Right hindlimb (tissue), 1 donor: ENCODE data around the gene UBE2L3.
"Not testable (repeated sequence)": the region's sequence is repeated elsewhere in the genome, so short reads cannot be mapped to it uniquely, and the experiment has no call there.

Source experiments
- DNase-seq: peaks from one replicate; pipeline ENCODE4 v3.0.0-alpha.2; 2018

UBE2L3 gene

DNA sequence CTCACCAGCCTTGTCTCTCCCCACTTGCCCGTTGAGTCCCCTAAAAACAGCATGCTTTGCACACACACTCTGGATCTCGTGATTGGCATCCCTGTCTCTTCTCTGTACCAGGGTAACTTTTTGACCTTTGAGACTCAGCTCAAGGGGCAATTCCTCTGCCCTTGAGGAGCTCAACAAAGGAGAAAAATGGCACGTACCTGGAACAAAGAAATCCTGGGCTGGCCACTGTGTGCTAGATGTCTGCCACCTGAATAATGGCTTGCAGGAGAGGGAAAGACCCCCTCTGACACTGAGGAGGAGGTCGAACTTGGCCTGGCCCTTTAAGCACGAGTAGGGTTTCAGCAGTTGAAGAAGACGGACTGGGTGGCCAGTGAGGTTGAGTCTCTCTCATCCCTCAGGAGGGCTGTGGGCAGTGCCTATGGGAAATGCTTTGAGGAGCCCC lies 5.8 kb downstream of the UBE2L3 start:
- no peak for DNase-seq

DNA sequence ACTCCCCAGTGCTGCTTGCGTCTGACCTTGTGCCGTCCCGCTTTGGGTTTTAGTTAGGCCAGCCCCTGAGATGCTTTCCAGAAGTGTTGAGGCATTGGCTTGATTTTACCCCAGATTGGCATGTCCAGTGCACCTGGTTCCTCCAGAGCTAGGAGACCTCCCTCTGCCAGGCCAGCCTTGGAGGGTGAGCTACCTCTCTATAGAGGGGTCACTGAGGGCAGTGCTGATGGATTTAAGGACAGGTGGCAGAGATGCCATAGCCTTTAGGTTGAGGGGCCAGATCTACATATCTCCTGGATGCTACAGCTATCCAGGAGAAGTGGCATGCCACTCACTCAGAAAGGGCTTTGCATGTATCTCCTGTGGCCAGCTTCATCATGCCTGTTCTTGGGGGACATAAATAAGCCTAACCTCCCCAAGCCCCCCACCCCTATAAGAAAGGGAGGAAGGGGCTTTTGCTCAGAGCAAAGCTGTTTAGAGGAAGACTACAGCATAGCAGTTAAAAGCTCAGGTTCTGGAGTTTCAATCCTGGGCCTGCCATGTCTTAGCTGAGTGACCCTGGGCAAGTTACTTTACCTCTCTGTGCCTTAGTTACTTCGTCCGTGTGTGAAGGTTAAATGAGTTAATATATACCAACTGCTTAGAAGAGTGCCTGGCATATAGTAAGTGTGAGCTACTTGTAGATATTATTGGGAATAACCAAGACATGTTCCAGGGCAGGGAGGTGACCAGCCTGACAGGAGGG lies 6.4 kb downstream of the UBE2L3 start:
- DNase-seq, result no peak

DNA sequence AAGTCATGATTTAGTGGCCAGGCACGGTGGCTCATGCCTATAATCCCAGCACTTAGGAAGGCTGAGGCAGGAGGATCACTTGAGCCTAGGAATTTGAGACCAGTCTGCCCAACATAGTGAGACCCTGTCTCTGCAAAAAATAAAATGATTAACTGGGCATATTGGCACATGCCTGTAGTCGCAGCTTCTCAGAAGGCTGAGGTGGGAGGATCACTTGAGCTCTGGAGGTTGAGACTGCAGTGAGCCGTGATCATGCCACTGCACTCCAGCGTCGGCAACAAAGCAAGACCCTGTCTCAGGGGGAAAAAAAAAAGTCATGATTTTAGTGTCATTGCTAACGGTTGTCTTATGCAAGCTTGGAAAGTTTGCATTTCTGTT lies 11.9 kb downstream of the UBE2L3 start:
- DNase-seq, result no peak

- DNase-seq, result not testable (repeated sequence)
Measured at GRCh38 chr22:21580623-21581007, 13.1 kb downstream of the UBE2L3 start.

GRCh38 chr22:21581009-21581713 lies 13.6 kb downstream of the UBE2L3 start:
- DNase-seq, result not testable (repeated sequence)

DNA sequence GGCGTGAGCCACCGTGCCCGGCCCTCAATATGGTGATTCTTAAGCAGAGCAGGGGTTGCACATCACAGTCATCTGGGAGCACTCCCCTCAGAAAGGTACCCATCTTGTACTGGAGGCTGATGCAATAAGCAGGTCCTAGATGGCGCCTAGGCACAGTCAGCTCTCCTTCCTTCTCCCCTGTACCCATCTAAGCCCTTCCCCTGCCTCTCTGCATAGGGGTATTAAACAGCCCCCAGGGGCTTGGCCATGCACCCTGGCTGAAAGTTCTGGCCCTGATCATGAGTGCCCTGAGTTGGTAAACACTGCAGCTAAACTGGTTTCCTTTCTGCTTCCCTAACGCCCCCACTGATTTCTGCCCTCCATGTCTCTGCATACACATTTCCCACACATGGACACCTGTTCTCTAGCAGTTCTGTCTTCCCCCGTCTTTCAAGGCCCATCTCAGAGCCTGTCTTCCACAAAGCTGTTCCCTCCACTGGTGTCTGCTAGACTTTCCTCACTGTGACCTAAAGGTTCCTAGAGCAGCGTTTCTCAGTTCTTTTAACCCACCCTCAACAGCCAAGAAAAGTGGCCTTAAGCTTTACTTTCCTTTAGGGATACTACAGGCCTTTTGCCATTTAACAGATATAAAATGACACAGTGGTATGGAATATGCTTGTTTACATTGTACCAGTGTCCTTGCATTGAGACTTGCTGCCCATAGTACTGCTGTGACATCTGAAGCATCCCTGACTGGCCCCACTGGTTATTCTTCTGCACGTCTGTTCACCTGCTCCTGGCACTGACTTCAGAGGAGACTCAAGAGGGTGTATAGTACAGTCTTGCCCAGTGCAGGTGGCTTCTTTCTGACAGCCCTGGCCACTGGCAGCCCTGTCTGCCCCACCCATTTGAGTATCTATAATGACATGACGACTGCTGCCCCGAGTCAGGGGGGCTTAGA lies 15.6 kb downstream of the UBE2L3 start:
- DNase-seq, result no peak

DNA sequence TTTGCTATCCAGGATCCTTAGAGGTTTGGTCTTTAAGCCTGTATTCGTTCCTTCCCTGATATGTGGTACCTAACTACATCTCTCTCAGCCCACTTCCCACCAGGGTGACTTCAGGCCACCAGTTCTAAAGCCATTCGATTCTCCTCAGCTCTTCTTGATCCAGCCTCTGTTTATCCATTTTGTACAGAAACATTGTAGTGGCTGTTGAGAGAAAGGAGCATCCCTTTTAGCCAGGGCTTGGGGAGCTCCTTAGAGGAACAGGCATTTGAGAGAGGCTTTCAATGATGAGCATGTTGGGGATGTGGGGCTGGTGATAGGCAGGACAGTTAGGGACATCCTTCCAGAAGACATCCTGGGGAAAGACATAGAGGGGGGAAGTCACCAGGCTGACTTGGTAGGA lies 17.9 kb downstream of the UBE2L3 start:
- no peak for DNase-seq

GRCh38 chr22:21587803-21588611 lies 20.5 kb downstream of the UBE2L3 start:
- no peak for DNase-seq

- no peak for DNase-seq
Measured at GRCh38 chr22:21589396-21589795, 21.9 kb downstream of the UBE2L3 start.

DNA sequence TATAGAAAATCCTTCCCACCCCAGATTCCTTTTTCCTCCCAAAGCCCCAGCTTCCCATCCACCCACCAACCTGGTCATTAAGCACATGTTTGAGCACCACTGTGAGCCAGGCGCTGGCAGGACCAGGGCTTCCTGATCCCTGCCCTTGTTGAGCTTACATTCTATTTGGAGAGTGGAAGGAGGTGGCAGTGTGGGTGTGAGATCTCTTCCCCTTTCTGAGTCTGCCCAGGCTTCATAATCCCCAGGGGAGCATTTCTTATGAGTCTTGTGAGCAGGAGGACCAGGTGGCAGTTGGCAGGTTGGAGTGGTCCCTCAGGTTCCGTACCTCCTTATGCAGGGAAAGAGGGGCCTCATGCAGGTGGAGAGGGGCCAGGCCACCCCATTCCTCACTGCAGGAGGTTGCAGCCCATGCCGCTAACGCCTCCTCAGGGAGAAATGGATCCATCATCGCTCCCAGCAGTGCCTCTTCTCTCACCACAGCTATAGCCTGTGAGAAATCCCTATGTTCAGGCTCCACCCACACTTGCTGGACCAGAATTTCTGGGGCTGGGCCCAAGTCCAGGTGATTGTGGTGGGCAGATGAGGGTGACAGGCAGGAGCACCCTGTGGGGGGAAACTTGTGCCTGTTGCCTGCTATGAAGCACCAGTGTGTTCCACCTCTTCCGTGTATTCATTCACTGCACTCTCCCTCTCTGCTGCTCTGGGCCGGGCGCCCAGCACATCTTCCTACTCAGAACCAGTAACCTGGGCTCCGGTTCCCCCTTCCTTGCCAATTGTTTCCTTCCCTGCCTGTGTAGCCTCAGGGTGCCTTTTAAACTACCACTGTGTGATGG lies 23.5 kb downstream of the UBE2L3 start:
- no peak for DNase-seq

DNA sequence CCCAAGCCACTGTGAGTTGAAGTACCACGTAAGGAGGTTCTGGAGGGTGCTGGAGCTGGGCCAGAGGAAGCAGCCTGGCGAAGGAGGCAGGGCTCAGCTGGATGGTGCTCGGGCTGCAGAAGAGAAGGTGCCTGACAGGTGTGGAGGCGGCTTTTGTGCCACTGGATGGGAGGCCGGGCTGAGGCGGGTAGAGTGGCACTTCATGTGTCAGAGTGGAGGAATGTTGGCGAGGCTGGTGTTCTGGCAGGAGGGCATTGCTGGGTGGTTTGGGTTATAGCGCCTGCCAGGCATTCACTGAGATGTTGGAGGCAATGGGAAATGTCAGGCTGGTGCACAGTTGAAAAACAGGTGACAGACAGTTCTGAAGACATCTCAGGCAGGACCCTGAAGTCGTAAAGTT lies 24.2 kb downstream of the UBE2L3 start:
- no peak for DNase-seq

DNA sequence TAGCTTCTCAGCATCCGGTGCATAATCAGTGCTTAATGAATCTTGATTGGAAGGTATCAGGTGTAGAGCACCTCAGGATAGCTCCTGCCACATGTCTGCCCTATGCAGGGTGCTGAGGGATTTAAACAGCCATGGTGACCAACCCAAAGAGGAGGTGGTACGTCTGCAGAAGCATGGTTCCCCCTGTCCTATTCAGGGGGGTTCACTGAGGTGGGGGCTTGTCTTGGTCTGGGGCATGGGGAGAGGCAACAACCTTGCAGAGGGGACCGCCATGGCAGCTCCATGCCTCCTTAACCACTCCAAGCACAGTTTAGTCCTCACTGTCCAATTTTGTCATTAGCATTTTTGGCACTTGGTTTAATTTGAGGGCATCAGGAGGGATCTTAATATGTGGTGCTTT lies 24.9 kb downstream of the UBE2L3 start:
- DNase-seq, result no peak

DNA sequence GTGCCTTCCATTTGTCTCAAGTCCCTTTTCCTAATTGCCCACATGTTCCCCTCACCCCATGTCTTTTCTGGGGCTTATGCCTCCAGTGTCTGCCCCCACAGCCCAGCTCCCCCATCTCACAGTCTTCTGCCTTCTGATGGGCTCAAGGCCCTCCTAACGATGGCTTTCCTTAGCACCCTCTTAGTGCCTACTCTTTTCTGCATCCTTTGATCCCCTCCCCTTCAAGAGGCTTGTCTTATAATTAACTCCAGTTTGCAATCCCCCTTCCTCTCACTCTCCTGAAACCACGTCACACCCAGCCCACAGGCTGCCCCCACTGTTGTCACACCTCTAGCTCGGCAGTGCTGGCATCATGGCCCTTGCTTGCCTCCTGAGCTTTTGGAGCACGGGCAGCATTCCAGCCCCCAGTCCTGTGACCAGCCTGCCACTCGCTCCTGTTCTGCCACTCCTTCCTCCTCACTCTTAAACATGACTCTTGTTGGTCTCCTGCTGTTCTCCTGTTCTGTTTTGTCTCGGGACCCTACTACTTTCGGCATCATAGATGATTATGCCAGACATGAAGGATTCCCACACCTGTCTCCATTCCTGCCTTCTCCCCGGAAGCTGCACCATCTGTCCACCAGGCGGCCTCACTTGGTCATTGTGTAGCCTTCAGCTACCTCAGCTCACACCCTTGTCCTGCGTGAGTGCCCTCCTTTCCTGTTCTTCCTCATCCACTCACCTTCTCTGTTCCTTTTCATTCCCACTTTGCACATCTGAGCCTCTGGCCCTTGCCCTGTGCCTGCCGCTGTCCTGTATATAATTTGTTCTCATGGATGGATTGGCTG lies 26.1 kb downstream of the UBE2L3 start:
- no peak for DNase-seq

- no peak for DNase-seq
Measured at GRCh38 chr22:21594865-21595452, 27.4 kb downstream of the UBE2L3 start.

GRCh38 chr22:21596356-21597135 lies 29.0 kb downstream of the UBE2L3 start:
- not testable (repeated sequence) for DNase-seq

- no peak for DNase-seq
Measured at GRCh38 chr22:21598302-21598701, 30.8 kb downstream of the UBE2L3 start.

- no peak for DNase-seq
Measured at GRCh38 chr22:21599053-21599893, 31.8 kb downstream of the UBE2L3 start.

DNA sequence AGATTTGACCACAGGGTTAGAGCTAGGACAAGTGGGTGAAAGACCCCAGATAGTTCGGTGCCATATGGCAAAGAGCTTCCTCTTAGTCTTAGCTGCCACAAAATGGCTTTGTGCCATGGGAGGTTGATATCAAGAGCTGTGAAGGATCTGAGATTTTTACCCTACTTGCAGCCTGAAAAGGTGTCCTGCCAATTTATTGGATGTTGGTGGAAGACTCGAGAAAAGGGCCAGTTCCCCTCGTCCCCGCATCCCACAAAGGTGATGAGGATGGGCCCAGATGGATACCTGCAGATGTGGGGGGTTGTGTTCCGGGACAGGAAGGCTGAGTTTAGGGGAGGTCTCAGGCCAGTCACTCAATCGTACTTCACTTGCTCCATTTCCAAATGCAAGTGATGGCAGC lies 35.1 kb downstream of the UBE2L3 start:
- no peak for DNase-seq
